ENCODE data around the gene IKZF3.
"Not testable (repeated sequence)": the region's sequence is repeated elsewhere in the genome, so short reads cannot be mapped to it uniquely, and the experiment has no call there.

IKZF3 gene

DNA sequence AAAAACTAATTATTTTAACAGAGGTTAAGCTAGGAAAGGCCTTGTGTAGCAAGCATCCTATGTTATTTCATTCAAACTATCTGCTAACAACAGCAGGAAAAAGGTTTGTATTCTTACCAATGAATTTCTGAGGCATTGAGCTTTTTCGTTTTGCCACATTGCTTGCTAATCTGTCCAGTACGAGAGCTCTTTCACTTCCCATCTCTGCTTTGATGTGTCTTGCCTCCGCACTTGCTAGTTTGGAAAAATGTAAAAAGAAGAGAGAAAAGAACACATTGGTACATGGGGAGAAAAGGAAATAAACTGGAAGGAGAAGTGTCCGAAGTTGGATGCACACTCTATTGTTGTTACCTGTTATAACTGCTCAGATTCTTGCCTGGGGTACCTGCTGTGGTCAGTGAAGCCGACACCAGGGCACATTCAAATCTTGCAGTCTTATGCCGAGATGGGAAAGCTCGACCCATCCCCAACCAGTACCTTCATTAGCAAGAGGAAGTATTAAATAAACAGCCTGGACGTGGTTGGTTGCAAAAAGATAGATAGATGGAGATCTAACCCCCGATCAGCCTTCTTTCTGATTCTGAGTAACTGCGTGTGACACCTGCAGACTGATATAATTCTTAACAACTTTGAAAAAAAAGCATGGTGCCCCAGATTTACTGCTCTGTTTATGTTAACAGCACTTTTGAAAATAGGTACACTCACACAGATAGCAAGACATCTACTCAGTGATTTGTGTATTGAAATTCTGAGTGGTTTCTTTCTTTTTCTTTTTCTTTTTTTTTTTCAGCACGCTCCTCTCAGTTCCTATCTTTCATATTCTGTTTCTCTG, 86.4 kb downstream of the IKZF3 start:
- no peak for DNase-seq

DNA sequence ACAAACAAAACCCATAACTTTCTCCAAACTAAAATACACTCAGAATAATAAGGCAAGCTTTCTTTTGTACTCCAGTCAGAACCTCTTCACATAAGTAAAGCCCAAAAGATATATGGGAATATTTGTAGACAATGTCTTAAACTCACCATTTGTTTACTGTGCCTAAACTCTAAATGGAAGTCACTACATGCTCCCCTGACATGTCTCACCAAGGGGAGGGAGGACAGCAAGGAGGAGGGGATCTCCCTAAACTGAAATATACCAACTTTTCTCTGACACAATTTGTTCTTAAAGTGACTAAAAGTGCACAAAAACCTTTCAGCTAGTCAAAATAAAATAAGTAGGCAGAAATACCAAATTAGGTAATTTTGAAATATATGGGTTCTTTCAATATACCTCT, 87.9 kb downstream of the IKZF3 start:
- no peak for DNase-seq

- no peak for DNase-seq
Measured at GRCh38 chr17:39775031-39775430, 89.1 kb downstream of the IKZF3 start.

DNA sequence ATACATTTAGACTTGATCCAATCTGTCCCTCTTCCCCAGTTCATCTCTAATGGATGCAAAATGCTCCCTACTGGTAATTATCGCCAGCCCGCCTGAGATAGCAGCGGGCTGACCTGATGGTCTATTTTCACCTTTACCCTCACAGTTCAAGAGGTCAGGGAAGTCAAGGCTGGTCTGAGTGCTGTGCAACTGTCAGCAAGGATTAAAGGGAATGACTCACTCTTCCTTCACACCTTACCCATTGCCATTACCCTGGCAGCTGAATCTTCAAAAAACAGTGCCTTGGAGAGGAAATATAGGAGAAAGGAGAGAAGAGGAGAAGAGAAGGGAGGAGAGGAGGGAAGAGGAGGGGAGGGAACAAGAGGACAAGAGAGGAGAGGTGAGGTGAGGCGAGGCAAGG, 90.1 kb downstream of the IKZF3 start:
- DNase-seq: no peak

DNA sequence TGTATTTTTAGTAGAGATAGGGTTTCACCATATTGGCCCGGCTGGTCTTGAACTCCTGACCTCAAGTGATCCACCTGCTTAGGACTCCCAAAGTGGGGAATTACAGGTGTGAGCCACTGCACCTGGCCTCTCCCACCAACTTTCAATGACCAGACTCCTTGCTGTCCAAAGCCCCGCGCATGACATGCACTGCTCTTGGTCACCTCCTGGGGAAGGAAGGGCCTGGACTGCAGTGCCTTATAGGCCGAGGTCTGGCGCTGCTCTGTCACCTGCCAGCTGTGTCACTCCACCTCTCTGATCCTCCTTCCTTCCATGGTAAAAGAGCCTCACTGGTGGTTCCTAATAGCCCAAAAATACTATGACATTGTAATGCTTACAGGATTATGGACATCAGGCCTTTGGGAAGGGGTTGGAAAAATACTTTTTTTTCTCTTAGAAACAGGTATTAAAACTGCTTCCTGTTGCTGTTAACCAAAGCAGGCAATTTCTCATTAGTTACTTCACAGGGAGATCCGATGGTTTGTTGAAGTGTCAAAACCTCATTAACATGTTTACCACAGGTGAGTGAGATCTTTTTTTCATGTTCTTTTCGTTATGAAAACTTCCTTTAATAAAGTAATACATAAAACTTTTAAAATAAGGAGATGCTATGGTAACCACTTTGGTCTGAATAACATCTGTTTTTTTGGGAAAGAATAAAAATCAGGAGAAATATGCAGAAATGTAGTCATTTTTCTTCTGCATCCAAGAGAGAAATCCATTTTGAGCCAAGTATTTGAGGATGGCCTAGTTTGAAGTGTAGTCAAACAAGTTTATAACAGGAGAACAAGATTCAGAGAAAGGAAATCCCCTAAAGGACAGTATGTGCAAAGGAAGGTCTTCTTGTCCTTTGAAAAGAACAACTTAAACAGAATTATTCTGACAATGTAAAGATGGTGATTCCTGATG, 90.9 kb downstream of the IKZF3 start:
- DNase-seq: no peak

GRCh38 chr17:39772415-39772814, 91.7 kb downstream of the IKZF3 start:
- no peak for DNase-seq

DNA sequence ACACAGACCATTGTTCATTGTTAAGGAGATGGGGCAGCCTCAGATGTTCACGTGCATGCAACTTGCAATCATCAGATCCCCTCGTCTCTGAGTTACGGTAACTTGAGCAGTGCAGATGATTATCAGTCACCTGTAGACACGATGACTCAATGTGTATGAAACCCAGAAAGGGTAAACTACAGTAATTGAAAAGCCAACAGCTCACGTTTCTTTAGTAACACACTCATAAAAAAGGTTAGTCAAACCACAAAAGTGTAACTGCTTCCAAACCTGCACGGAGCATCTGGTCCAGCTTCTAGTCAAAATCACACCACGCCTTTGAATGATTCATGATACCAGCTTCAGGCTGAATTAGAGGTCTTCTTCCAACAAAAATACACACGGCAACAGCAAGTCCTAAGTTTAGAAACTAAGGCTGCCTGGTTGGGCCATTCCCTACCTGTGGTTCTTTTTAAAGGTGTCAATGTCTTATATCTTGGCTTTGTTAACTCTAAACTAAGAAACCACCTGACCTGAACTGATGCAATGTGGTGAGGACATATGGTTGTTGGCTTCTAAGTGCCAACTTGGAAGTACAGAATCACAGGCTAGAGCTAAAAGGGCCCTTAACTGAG, 94.0 kb downstream of the IKZF3 start:
- DNase-seq: peak; percentile 79

- DNase-seq: no peak
Measured at GRCh38 chr17:39767147-39767546, 97.0 kb downstream of the IKZF3 start.

DNA sequence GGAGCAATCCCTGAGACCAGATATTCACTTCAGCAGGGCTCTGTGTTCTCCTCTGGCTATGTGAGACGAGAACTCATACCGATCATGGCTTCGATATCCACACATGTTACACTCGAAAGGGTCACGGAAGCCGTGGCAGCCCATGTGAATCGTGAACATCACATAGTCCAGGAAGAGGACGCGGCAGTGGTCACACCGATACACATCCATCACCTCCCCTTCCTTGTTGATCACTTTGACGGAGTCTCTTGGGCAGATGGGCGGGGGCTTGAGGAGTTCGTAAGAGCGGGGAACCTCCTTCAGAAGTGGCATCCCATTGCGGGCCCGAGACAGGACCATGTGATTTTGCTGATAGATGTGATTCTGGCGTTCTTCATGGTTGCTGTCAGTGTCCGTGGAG, 98.3 kb downstream of the IKZF3 start:
- no peak for DNase-seq

DNA sequence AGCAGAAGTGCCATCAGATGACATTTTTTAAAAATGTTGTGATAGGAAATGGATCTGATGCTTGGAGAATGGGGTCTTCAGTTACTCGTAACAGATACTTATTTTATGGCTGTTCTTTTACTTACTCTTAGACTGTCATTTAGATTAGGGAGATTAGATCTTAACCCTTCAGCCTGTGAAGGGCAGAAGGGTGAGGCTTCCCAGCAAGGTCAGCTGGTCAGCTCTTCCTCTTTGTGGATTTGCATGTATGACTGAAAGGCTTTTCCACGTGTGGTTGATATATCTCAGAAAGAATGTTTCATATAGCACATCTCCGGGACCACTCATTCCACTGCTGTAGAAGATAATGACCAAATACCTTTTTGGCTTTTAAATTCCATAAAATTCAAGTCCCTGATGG, 98.9 kb downstream of the IKZF3 start:
- no peak for DNase-seq

GRCh38 chr17:39764171-39764570, 99.9 kb downstream of the IKZF3 start:
- not testable (repeated sequence) for DNase-seq

DNA sequence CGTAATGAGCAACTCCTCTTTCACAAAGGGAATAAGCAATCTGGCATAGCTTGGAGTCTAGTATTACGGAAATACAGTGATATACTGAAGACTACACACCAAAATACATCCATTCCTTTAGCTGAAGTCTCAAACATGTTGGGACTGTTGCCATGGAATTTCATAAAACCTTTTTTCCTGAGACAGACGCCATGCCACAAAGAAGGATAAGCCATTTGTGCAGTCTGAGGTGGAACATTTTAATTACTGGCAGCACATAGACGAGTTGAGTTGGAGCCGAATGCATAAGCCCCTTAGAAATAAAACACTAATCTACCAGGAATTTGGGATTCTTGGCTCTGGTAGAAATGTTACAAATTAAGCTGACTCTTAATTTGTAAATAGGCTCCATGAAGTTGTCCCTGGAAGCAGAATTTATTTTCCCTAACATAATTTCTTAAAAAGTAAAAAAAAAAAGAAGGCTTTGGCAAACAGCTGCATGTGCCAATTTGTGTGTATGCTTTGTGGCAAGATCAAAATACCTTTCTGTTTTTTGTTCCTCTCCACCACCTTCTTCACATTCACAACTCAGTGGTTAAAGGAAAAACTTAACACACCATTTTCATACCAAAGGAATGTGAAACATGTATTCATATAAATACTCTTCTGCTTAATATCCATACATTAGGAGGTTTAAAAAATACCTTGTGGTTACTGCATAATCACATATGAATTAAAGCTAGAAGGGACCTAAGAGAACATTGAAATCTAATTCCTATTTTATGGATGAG, 100.9 kb downstream of the IKZF3 start:
- DNase-seq: no peak

DNA sequence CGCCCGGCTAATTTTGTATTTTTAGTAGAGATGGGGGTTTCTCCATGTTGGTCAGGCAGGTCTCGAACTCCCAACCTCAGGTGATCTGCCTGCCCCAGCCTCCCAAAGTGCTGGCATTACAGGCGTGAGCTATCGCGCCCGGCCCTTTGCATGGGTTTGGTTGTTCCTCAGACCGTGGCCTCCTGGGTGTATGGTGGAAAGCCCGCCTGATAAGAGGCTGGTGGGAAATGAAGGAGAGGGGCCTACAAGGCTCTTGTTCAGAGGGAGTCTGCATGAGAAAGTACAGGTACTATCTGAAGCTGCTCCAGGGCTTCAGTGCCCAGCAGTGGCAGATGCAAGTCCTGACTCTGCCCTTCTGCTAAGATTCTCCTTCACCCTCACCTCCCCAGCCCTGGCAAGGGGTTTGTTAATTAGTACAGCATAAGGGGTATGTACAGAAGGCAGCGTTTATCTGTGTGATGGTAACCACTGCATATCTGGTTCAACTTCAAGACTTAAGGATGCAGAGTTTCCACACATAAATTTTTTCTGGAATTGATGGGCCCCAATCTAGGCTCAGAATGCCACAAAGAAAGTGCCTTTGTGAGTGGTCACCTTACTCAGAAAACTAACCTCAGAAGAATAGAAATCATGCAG, 102.1 kb downstream of the IKZF3 start:
- no peak for DNase-seq

GRCh38 chr17:39759204-39759603, 104.9 kb downstream of the IKZF3 start:
- no peak for DNase-seq

DNA sequence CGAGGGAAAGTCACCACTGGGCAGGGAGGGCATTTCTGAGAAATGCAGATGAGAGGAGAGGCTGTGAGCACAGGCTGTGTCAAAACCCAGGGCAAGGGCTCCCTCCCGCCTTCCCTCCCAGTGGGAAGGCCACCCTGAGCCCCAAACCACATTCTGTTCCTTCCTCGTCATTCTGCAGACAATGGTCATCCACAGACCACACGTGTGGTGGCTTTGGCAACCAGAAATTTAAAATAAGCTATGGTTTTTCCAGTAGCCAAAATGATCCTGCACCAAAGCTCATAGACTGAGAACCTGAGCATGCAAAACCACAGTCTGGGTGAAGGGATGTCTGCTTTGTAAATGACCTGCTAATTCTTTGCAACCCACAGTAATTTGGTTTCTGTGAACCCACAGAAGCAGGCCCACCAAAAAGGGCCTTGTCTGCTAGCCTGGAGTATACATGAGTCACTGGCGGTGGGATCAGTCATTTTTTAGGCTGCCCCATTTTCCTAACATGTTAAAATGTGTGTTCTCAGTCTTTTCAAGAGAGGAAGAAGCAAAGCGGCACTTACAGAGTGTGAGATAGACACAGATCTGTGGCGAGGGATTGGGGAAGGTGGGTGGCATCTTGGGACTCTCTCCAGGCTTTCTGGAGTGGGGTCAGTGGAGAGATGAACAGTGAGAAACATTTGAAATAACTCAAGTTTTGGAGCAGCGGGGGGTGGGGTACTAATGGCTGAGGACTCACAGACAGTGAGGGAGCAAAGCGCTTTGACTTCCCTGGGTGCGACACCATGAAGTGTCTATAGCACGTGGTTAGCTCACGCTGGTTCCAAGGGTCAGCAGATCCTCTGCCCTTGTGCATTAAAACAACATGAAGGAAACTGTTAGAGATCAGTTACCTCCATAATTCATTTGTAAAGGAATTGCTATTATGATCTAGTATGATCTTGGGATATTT, 105.9 kb downstream of the IKZF3 start:
- no peak for DNase-seq

- DNase-seq: no peak
Measured at GRCh38 chr17:39757176-39757662, 106.9 kb downstream of the IKZF3 start.

DNA sequence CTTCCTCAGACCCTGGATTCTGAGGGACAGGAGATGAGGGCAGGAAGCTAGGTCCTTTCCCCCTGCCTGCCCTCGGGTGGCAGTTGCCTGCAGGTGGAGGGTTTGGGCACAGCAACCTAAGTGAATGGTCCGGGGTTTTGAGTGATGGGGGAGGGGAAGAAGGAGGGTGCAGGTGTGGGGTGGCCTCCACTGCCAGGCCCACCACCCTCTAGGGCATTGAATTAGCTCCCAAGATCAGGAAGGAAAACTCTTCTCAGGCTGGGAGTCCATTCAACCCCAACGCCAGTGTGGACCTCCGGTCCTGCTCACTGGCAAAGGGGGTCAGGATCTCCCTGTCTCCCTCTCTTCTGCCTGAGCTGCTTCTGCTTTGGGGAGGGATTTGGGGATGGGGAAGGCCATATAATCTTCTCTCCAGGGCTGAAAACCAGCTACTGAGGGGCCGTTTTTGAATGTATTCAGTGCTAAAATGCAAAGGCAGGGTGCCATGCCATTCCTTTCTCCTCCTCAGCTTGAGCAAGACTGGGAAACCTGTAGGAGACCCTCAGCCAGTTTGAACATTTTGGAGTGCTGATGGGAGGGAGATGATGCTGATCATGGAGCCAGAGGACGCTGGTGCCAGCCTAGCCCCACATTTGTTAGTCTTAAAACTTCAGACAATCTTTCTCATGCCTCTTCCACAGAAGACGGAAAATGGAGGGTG, 107.6 kb downstream of the IKZF3 start:
- DNase-seq: no peak

DNA sequence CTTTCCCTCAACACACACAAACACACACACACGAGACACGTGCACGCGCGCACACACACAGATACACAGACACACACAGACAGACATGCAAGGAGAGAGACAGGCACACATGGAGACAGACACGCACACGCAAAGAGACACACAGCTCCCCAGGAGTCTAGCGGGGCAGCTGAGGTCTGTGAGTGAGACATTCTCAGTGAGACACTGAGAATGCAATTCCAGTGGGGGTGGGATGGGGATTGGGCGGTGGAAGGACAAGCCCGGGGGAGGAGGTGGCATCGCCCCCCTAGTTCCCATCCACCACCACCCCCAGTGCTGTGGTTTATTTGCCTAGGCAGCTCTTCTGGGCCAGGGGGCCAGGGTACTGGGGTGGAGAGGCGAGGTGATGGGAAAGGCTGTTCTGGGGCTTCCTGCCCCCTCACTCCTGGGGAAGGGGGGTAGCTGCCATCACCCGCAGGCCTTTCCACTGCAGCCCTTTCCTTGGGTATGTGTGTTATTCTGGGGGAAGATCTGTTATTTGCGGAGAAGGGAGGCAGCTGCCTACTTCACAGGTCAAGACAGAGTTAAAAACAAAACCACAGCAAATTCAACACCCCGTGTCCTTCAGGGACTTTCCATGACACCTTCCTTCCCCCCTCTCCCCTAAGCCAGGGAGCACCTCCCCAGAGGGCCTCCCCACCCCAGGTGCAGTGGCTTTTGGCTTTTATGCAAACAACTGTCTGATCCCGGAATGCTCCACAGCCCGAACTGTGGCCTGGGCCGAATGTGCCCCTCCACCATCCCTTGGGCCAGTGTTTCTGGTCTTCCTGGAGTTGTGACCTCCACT, 108.3 kb downstream of the IKZF3 start:
- no peak for DNase-seq

- DNase-seq: no peak
Measured at GRCh38 chr17:39754958-39755553, 109.1 kb downstream of the IKZF3 start.
